PC-3 (cell line): Measurements from ENCODE around the gene VDAC2. TPM values are rescaled to one million over a fixed set of nuclear protein-coding genes. Genes with fewer than 3 reads are reported as not detected.

Experiments used
- ATAC-seq: fragments of 200-7000 bp; cut with Tn5 transposase; 2 replicates; pipeline ENCODE4 v1.9.1; 2020; ENCODE audit warnings: mild to moderate bottlenecking, moderate library complexity
- BruUV-seq: library from RNA; stranded (reverse); fragments of 400-500 nt; replicated peaks from 2 replicates; lab custom pipeline; 2021; lab: Mats Ljungman, UMichigan
- CTCF ChIA-PET: fragments of 300-600 bp; sonication (Branson Sonifier 250); formaldehyde crosslinking; loops from one replicate; lab custom pipeline; 2022; ENCODE audit warnings: antibody characterized with exemption; lab: Charles Lee
- POLR2A ChIA-PET: fragments of 300-600 bp; sonication (Branson Sonifier 250); formaldehyde crosslinking; loops from one replicate; lab custom pipeline; 2022; ENCODE audit warnings: antibody characterized with exemption; ENCODE audit not compliant: unreplicated experiment; lab: Charles Lee
- DNase-seq: peaks from one replicate; pipeline ENCODE4 v3.0.0-alpha.2; 2015
- H2AFZ ChIP-seq: fragments of 300-600 bp; sonication (generic); 2 replicates; pipeline ENCODE4 v1.6.0; 2016; ENCODE audit warnings: antibody characterized with exemption, low read length
- H3F3A ChIP-seq: fragments of 300-600 bp; sonication (generic); one replicate; pipeline ENCODE4 v1.6.0; 2017; ENCODE audit warnings: antibody characterized with exemption, low read length, control low read depth, mild to moderate bottlenecking; ENCODE audit not compliant: unreplicated experiment
- H3K27ac ChIP-seq: fragments of 300-600 bp; sonication (generic); 2 replicates; pipeline ENCODE4 v1.5.1; 2016; ENCODE audit warnings: mild to moderate bottlenecking, low read length
- H3K27me3 ChIP-seq: fragments of 300-600 bp; sonication (generic); 2 replicates; pipeline ENCODE4 v1.6.1; 2016; ENCODE audit warnings: low read length, mixed read lengths
- H3K36me3 ChIP-seq: fragments of 300-600 bp; sonication (generic); 2 replicates; pipeline ENCODE4 v1.6.1; 2016; ENCODE audit warnings: low read depth, mixed run types, low read length, mixed read lengths
- H3K4me1 ChIP-seq: fragments of 300-600 bp; sonication (generic); 2 replicates; pipeline ENCODE4 v1.5.1; 2016; ENCODE audit warnings: low read length; ENCODE audit not compliant: insufficient read depth
- H3K4me2 ChIP-seq: fragments of 300-600 bp; sonication (generic); 2 replicates; pipeline ENCODE4 v1.6.0; 2016; ENCODE audit warnings: low read length
- H3K4me3 ChIP-seq: fragments of 300-600 bp; sonication (generic); 2 replicates; pipeline ENCODE4 v1.5.1; 2016; ENCODE audit warnings: mild to moderate bottlenecking, low read length, mixed read lengths
- H3K79me2 ChIP-seq: fragments of 300-600 bp; sonication (generic); 2 replicates; pipeline ENCODE4 v1.6.1; 2017; ENCODE audit warnings: low read length, mixed read lengths
- H3K9ac ChIP-seq: fragments of 300-600 bp; sonication (generic); 2 replicates; pipeline ENCODE4 v1.6.0; 2016; ENCODE audit warnings: mild to moderate bottlenecking, low read length
- H3K9me2 ChIP-seq: fragments of 300-600 bp; sonication (generic); replicated peaks from 2 replicates; pipeline ENCODE4 v1.6.1; 2016; ENCODE audit warnings: mixed run types, low read length, mixed read lengths
- H3K9me3 ChIP-seq: fragments of 300-600 bp; sonication (generic); 2 replicates; pipeline ENCODE4 v1.6.1; 2016; ENCODE audit warnings: low read length, mixed read lengths
- H4K20me1 ChIP-seq: fragments of 300-600 bp; sonication (generic); 2 replicates; pipeline ENCODE4 v1.6.1; 2016; ENCODE audit warnings: low read length, mixed read lengths
- CTCF ChIP-seq: fragments of 300-600 bp; sonication (generic); conservative IDR thresholded peaks from 2 replicates; pipeline ENCODE4 v1.5.1; 2017; ENCODE audit warnings: antibody characterized with exemption, low read depth, mild to moderate bottlenecking, low read length
- EZH2 ChIP-seq: fragments of 300-600 bp; sonication (generic); IDR thresholded peaks from one replicate; pipeline ENCODE4 v1.6.1; 2017; ENCODE audit warnings: antibody characterized with exemption, mild to moderate bottlenecking, low read length; ENCODE audit not compliant: unreplicated experiment
- EZH2phosphoT487 ChIP-seq: fragments of 300-600 bp; sonication (generic); IDR thresholded peaks from 2 replicates; pipeline ENCODE4 v1.6.1; 2018; ENCODE audit warnings: mild to moderate bottlenecking, antibody characterized with exemption, low read length, borderline replicate concordance
- intact Hi-C: fragments of 100-400 bp; cut with micrococcal nuclease; formaldehyde crosslinking; loops from 2 replicates; pipeline ENCODE4 v1.9.0; 2023
- total RNA-seq: library from RNA; depleted of rRNA; stranded (reverse); fragments of >200 nt; gene quantifications from 2 replicates; pipeline ENCODE4 v1.2.3, GENCODE V29; 2014

VDAC2 gene
- total RNA-seq, 1 experiment from 2014 or later, result 542 TPM

- Histone ChIP-seq H3K9ac (no peak overlapping the region; the same call in 1 of the 2 replicates), H2AFZ (peak overlapping the region; percentile 10; the same call in 1 of the 2 replicates), H3K9me3 (no peaks in the 10 kb centered on the region), H3K9me2 (no peaks in the 10 kb centered on the region), H3F3A (peaks cover 13% of the 10 kb centered on the region), H3K36me3 (no peaks in the 10 kb centered on the region), H3K4me3 (peak overlapping the region; percentile 4; the same call in 1 of the 2 replicates), H3K4me1 (peaks cover 37% of the 10 kb centered on the region), H4K20me1 (no peaks in the 10 kb centered on the region), H3K27me3 (no peaks in the 10 kb centered on the region), H3K27ac (peak overlapping the region; percentile 75), H3K79me2 (no peaks in the 10 kb centered on the region), H3K4me2 (peak overlapping the region; percentile 54)
- CTCF ChIA-PET, result interaction anchor here (0.6 to 1.5 kb wide), 4 partner anchors 9 to 40 kb away, joined by 3 to 9 read pairs (median 5); partner anchors contain the start of gene COMTD1
- DNase-seq, result peak; percentile 98
- intact Hi-C loops, result loop anchor here (1.0 kb wide), 1 partner anchor 15 kb away; the partner anchor contains the start of gene VDAC2
- peak; percentile 78 for ATAC-seq
- POLR2A ChIA-PET, result interaction anchor here (0.7 to 1.3 kb wide), 3 partner anchors 15 to 56 kb away, joined by 4 to 8 read pairs (median 4); no protein-coding TSS in a partner anchor
- BruUV-seq, result no TSS peak
- TF ChIP-seq CTCF (no peak), EZH2phosphoT487 (no peak)
These were observed 15.4 kb upstream of the VDAC2 start for GRCh38 chr10:75195035-75195763.

- no peak for DNase-seq
- Histone ChIP-seq H3K4me1 (peaks cover 36% of the 10 kb centered on the region), H4K20me1 (no peaks in the 10 kb centered on the region), H3K9me3 (no peaks in the 10 kb centered on the region), H3F3A (peaks cover 13% of the 10 kb centered on the region), H3K9ac (no peak overlapping the region), H2AFZ (no peak overlapping the region), H3K27me3 (no peaks in the 10 kb centered on the region), H3K9me2 (no peaks in the 10 kb centered on the region), H3K4me2 (no peak overlapping the region), H3K36me3 (no peaks in the 10 kb centered on the region), H3K4me3 (no peak overlapping the region), H3K79me2 (no peaks in the 10 kb centered on the region), H3K27ac (no peak overlapping the region)
- POLR2A ChIA-PET, result no interaction called here
- ATAC-seq, result no peak
- BruUV-seq, result no TSS peak
- intact Hi-C loops, result no loop called here
- TF ChIP-seq CTCF, result no peak
- TF ChIP-seq EZH2, result no peak
- TF ChIP-seq EZH2phosphoT487, result no peak
- CTCF ChIA-PET, result interaction anchor here (0.6 to 1.1 kb wide), 2 partner anchors 37 to 999 kb away, joined by 3 read pairs; no protein-coding TSS in a partner anchor
These were observed 13.5 kb upstream of the VDAC2 start for GRCh38 chr10:75197066-75197465.

GRCh38 chr10:75197906-75198305 is 12.7 kb upstream of the VDAC2 start:
- no peak overlapping the region for H3K27ac ChIP-seq

More at GRCh38 chr10:75197906-75198305, 12.7 kb upstream of the VDAC2 start:
- BruUV-seq, result no TSS peak
- CTCF ChIA-PET, result interaction anchor here (0.6 to 1.0 kb wide), 2 partner anchors 38 to 998 kb away, joined by 3 read pairs; partner anchors contain the start of gene COMTD1
- Histone ChIP-seq H3K4me3 (no peak overlapping the region), H3F3A (peaks cover 13% of the 10 kb centered on the region), H3K9me3 (no peaks in the 10 kb centered on the region), H3K9ac (no peak overlapping the region), H3K27me3 (no peaks in the 10 kb centered on the region), H3K9me2 (no peaks in the 10 kb centered on the region), H4K20me1 (no peaks in the 10 kb centered on the region), H3K79me2 (no peaks in the 10 kb centered on the region), H3K4me2 (no peak overlapping the region), H3K4me1 (peaks cover 40% of the 10 kb centered on the region), H3K36me3 (no peaks in the 10 kb centered on the region), H2AFZ (no peak overlapping the region)
- intact Hi-C loops, result no loop called here
- POLR2A ChIA-PET, result no interaction called here
- no peak for ATAC-seq
- DNase-seq, result no peak
- TF ChIP-seq EZH2, result no peak
- no peak for TF ChIP-seq EZH2phosphoT487
- TF ChIP-seq CTCF, result no peak
